Measurements from ENCODE around the gene RBM12. TPM values are rescaled to one million over a fixed set of nuclear protein-coding genes. Genes with fewer than 3 reads are reported as not detected.

Gene RBM12
- total RNA-seq, 1 experiment from 2014 or later, result 125 TPM

- TF ChIP-seq SMAD3 (CRISPR knock-in tag; IDR thresholded peaks at IDR 0.05; ENCODE audit: borderline replicate concordance) (no peak), FOXP1 (CRISPR knock-in tag; IDR thresholded peaks at IDR 0.05; ENCODE audit: borderline replicate concordance) (no peak), ZNF671 (CRISPR knock-in tag; IDR thresholded peaks at IDR 0.05) (no peak), MXD4 (CRISPR knock-in tag; IDR thresholded peaks at IDR 0.05; ENCODE audit: borderline replicate concordance) (no peak), TEAD4 (CRISPR knock-in tag; IDR thresholded peaks at IDR 0.05) (no peak)
These were observed 35.4 kb upstream of the RBM12 start (continued) for GRCh38 chr20:35699957-35700624.

- Mint-ChIP-seq H3K27ac (peak within 1 kb of the TSS; percentile 96), H3K4me1 (peaks cover 19% of the 10 kb centered on the region), H3K4me3 (peak within 1 kb of the TSS; percentile 93), H3K36me3 (peaks cover 27% of the 10 kb centered on the region), H3K27me3 (ENCODE audit: low read depth) (no peaks in the 10 kb centered on the region), H3K9me3 (no peaks in the 10 kb centered on the region)
- POLR2A ChIA-PET, result interaction anchor here (0.9 to 1.7 kb wide), 6 partner anchors 43 to 255 kb away, joined by 3 to 6 read pairs (median 4); partner anchors contain the start of genes ERGIC3, RBM39, SCAND1 and SPAG4
- CTCF ChIA-PET, result interaction anchor here (0.6 to 1.5 kb wide), 4 partner anchors 20 to 874 kb away, joined by 3 to 5 read pairs (median 3); partner anchors contain the start of genes RBM39 and TGIF2
- ATAC-seq (peak; percentile 86), DNase-seq (ENCODE audit: low spot score) (peak; percentile 85)
- TF ChIP-seq ESRRA (CRISPR knock-in tag; IDR thresholded peaks at IDR 0.05; ENCODE audit: borderline replicate concordance) (0 out of 2 replicates have a peak, but pooled peaks have one; percentile 20), ETV6 (CRISPR knock-in tag; IDR thresholded peaks at IDR 0.05) (peak; percentile 87; the same call in 1 of the 2 replicates), ATF2 (CRISPR knock-in tag; IDR thresholded peaks at IDR 0.05; ENCODE audit: borderline replicate concordance, low read depth) (0 out of 2 replicates have a peak, but pooled peaks have one; percentile 30), KAT7 (CRISPR knock-in tag; IDR thresholded peaks at IDR 0.05; ENCODE audit: borderline replicate concordance) (no peak), SMAD3 (CRISPR knock-in tag; IDR thresholded peaks at IDR 0.05; ENCODE audit: borderline replicate concordance) (peak; percentile 81), IRF2 (CRISPR knock-in tag; IDR thresholded peaks at IDR 0.05; ENCODE audit: borderline replicate concordance, low read depth) (no peak), RELA (CRISPR knock-in tag; IDR thresholded peaks at IDR 0.05; ENCODE audit: borderline replicate concordance) (no peak), NFATC4 (CRISPR knock-in tag; IDR thresholded peaks at IDR 0.05) (0 out of 2 replicates have a peak, but pooled peaks have one; percentile 34), EMX1 (CRISPR knock-in tag; IDR thresholded peaks at IDR 0.05) (no peak), TP53 (CRISPR knock-in tag; IDR thresholded peaks at IDR 0.05) (peak; percentile 87), ZNF671 (CRISPR knock-in tag; IDR thresholded peaks at IDR 0.05) (peak; percentile 53; the same call in 1 of the 2 replicates), ERG (CRISPR knock-in tag; IDR thresholded peaks at IDR 0.05) (no peak), ZBTB21 (CRISPR knock-in tag; IDR thresholded peaks at IDR 0.05; ENCODE audit: borderline replicate concordance) (peak; percentile 90), JAZF1 (CRISPR knock-in tag; IDR thresholded peaks at IDR 0.05) (no peak), ZNF219 (CRISPR knock-in tag; IDR thresholded peaks at IDR 0.05; ENCODE audit: borderline replicate concordance) (no peak), ZBTB43 (CRISPR knock-in tag; IDR thresholded peaks at IDR 0.05) (peak; percentile 64; the same call in 1 of the 2 replicates), CBFB (CRISPR knock-in tag; IDR thresholded peaks at IDR 0.05; ENCODE audit: low read depth) (0 out of 2 replicates have a peak, but pooled peaks have one; percentile 39), GABPB1 (CRISPR knock-in tag; IDR thresholded peaks at IDR 0.05) (peak; percentile 94)
- TF ChIP-seq, protein P1, sequence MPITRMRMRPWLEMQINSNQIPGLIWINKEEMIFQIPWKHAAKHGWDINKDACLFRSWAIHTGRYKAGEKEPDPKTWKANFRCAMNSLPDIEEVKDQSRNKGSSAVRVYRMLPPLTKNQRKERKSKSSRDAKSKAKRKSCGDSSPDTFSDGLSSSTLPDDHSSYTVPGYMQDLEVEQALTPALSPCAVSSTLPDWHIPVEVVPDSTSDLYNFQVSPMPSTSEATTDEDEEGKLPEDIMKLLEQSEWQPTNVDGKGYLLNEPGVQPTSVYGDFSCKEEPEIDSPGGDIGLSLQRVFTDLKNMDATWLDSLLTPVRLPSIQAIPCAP (CRISPR knock-in tag; IDR thresholded peaks at IDR 0.05), result no peak
- TF ChIP-seq, protein P2, sequence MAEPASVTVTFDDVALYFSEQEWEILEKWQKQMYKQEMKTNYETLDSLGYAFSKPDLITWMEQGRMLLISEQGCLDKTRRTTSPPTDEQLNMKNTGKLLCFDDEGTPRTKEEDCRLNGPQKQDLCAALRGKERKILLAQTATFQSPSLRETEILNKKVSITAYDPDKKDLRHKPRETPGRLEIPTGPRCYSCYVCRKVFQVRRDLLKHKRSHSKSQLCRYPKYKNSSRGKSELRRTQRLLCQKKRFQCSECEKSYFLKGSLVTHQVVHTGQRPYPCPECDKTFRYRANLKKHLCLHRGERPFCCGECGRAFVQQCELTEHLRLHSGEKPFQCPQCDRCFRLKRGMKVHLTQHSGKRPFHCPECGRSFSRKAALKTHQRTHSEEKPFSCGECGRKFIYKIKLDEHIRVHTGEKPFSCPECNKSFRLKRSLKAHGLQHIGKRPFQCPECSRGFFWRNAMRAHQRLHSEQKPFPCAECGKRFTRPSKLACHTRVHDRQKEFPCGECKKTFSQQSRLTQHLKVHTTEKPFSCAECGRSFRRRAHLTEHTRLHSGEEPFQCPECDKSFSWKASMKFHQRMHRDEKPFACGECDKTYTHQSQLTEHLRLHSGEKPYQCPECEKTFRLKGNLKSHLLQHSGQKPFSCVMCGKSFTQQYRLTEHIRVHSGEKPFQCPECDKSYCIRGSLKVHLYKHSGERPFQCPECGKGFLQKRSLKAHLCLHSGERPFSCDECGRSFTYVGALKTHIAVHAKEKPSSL (CRISPR knock-in tag; conservative IDR thresholded peaks at IDR 0.05), result no peak
- TF ChIP-seq, protein P3, sequence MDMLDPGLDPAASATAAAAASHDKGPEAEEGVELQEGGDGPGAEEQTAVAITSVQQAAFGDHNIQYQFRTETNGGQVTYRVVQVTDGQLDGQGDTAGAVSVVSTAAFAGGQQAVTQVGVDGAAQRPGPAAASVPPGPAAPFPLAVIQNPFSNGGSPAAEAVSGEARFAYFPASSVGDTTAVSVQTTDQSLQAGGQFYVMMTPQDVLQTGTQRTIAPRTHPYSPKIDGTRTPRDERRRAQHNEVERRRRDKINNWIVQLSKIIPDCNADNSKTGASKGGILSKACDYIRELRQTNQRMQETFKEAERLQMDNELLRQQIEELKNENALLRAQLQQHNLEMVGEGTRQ (CRISPR knock-in tag; IDR thresholded peaks at IDR 0.05), result peak; percentile 53; the same call in 1 of the 2 replicates
- TF ChIP-seq, protein P4, sequence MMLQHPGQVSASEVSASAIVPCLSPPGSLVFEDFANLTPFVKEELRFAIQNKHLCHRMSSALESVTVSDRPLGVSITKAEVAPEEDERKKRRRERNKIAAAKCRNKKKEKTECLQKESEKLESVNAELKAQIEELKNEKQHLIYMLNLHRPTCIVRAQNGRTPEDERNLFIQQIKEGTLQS (CRISPR knock-in tag; conservative IDR thresholded peaks at IDR 0.05), result no peak
These were observed 34.6 kb upstream of the RBM12 start, which contains the start of the genes NFS1 and ROMO1 for GRCh38 chr20:35699127-35699956. Gene NFS1, minus strand, starts transcription at chr20:35699352. Its CDS starts 64 bp downstream, at chr20:35699288. Gene ROMO1, plus strand, starts transcription at chr20:35699405. Its CDS starts 228 bp downstream, at chr20:35699633.
